ENCODE results near the gene CCDC137. TPM values are rescaled to one million over a fixed set of nuclear protein-coding genes. Genes with fewer than 3 reads are reported as not detected.

CCDC137 gene
- total and polyA plus RNA-seq, 2 of the 13 experiments (the other 11 are each of a cell fraction or from before 2014, with no cell fraction given): 14.6 to 39.1 TPM

- Histone ChIP-seq H4K20me1 (ENCODE audit: insufficient read depth, low read length) (peaks cover 19% of the 10 kb centered on the region), H3K9ac (ENCODE audit: insufficient read depth, low read depth, low read length) (no peak overlapping the region), H3K9me3 (ENCODE audit: low read length) (no peaks in the 10 kb centered on the region), H3K4me2 (ENCODE audit: low read depth, low read length) (no peak overlapping the region), H3K36me3 (replicated peaks in 1 of 2; ENCODE audit: control insufficient read depth in 1 of 2, insufficient read depth in 2 of 2, low read length in 2 of 2) (peaks cover 9 to 37% of the 10 kb centered on the region in 2 experiments), H3K79me2 (ENCODE audit: insufficient read depth, low read length) (peaks cover 37% of the 10 kb centered on the region), H3K27me3 (ENCODE audit: control insufficient read depth in 1 of 2, insufficient read depth in 2 of 2, low read length in 2 of 2) (no peaks in the 10 kb centered on the region; a peak in 1 of 5 replicates), H3K4me1 (ENCODE audit: insufficient read depth, low read length) (peaks cover 30% of the 10 kb centered on the region), H2AFZ (ENCODE audit: low read length) (no peak overlapping the region), H3K4me3 (replicated peaks in 1 of 3; ENCODE audit: insufficient read depth in 1 of 3, low read depth in 2 of 3, low read length in 3 of 3) (no peak overlapping the region), H3K27ac (ENCODE audit: extremely low read length, insufficient read depth, low read length) (no peak overlapping the region)
- TF ChIP-seq THAP7 (CRISPR knock-in tag; IDR thresholded peaks at IDR 0.05) (no peak), RBFOX2 (IDR thresholded peaks at IDR 0.05; ENCODE audit: low read depth, low read length) (0 out of 2 replicates have a peak, but pooled peaks have one; percentile 25)
- FAIRE-seq (no peak), ATAC-seq (no peak), DNase-seq (ENCODE audit: low spot score) (no peak)
- no TSS peak for BruUV-seq (replicated peaks)
- CTCF ChIA-PET (ENCODE audit: low intra/inter-chr PET ratio, low total read pairs): no interaction called here
- POLR2A ChIA-PET: no interaction called here
- in situ Hi-C loops (cut with HindIII; ENCODE audit: extremely low pct_ligation_motif_present, low pct_unique_long_range_greater_than_20kb) (no loop called here), intact Hi-C loops (cut with micrococcal nuclease; ENCODE audit: unreplicated experiment) (no loop called here)
- 89% methylated on average over 7 of the region's 7 CpGs for WGBS (ENCODE audit: low lambda C conversion rate)
Observed at GRCh38 chr17:81631482-81631881, 35.1 kb upstream of the CCDC137 start.

DNA sequence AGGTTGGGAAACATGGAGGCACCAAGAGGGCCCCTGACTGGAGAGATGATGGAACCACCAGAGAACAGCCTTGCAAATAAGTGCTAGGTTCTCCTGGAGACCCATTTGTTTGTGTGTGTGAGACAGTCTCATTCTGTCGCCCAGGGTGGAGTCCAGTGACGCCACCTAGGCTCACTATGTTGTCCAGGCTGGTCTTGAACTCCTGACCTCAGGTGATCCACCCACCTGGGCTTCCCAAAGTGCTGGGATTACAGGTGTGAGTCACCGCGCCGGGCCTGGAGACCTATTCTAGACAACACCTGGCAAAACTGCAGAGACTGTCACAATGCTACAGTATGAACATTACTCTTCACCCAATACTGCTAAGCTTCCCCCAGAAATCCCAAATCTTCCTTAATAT lies 31.1 kb upstream of the CCDC137 start:
- CTCF ChIA-PET (ENCODE audit: low intra/inter-chr PET ratio, low total read pairs): no interaction called here
- peak overlapping the region; percentile 95 for H3K4me2 ChIP-seq (ENCODE audit: low read depth, low read length)
- peaks cover 36% of the 10 kb centered on the region for H3K4me1 ChIP-seq (ENCODE audit: insufficient read depth, low read length)
- peak overlapping the region; percentile 87 for H3K27ac ChIP-seq (ENCODE audit: extremely low read length, insufficient read depth, low read length)
- H3K36me3 ChIP-seq (replicated peaks in 1 of 2; ENCODE audit: control insufficient read depth in 1 of 2, insufficient read depth in 2 of 2, low read length in 2 of 2): peaks cover 3 to 6% of the 10 kb centered on the region in 2 experiments; a peak in 3 of 5 replicates
- no peaks in the 10 kb centered on the region; a peak in 1 of 5 replicates for H3K27me3 ChIP-seq (ENCODE audit: control insufficient read depth in 1 of 2, insufficient read depth in 2 of 2, low read length in 2 of 2)
- no peak overlapping the region for H2AFZ ChIP-seq (ENCODE audit: low read length)
- peaks cover 38% of the 10 kb centered on the region for H3K79me2 ChIP-seq (ENCODE audit: insufficient read depth, low read length)
- no peaks in the 10 kb centered on the region for H3K9me3 ChIP-seq (ENCODE audit: low read length)
- H3K9ac ChIP-seq (ENCODE audit: insufficient read depth, low read depth, low read length): peak overlapping the region; percentile 92
- DNase-seq (ENCODE audit: low spot score) (no peak), ATAC-seq (no peak), FAIRE-seq (no peak)
- POLR2A ChIA-PET: interaction anchor here (1.0 to 2.3 kb wide), 5 partner anchors 10 to 31 kb away, joined by 4 to 15 read pairs (median 4); partner anchors contain the start of genes CCDC137 and OXLD1
- in situ Hi-C loops (cut with HindIII; ENCODE audit: extremely low pct_ligation_motif_present, low pct_unique_long_range_greater_than_20kb): no loop called here
- WGBS (ENCODE audit: low lambda C conversion rate): 73% methylated on average over 5 of the region's 5 CpGs
- intact Hi-C loops (cut with micrococcal nuclease; ENCODE audit: unreplicated experiment): no loop called here
- H3K4me3 ChIP-seq (replicated peaks in 1 of 3; ENCODE audit: insufficient read depth in 1 of 3, low read depth in 2 of 3, low read length in 3 of 3): peak overlapping the region; percentile 73 to 89 (median 80)
- peaks cover 19% of the 10 kb centered on the region for H4K20me1 ChIP-seq (ENCODE audit: insufficient read depth, low read length)
- BruUV-seq (replicated peaks): TSS peak; percentile 76
- TF ChIP-seq POLR2A (IDR thresholded peaks at IDR 0.05; ENCODE audit: insufficient read depth in 1 of 2, low read depth in 2 of 2, low read length in 2 of 2) (peak in 1 of 2 experiments; percentile 36; a peak in 1 of 4 replicates), NR3C1 (CRISPR knock-in tag; IDR thresholded peaks at IDR 0.05) (no peak), FOSL2 (CRISPR knock-in tag; IDR thresholded peaks at IDR 0.05) (peak; percentile 40; the same call in 1 of the 2 replicates)
- TF ChIP-seq, protein P1, sequence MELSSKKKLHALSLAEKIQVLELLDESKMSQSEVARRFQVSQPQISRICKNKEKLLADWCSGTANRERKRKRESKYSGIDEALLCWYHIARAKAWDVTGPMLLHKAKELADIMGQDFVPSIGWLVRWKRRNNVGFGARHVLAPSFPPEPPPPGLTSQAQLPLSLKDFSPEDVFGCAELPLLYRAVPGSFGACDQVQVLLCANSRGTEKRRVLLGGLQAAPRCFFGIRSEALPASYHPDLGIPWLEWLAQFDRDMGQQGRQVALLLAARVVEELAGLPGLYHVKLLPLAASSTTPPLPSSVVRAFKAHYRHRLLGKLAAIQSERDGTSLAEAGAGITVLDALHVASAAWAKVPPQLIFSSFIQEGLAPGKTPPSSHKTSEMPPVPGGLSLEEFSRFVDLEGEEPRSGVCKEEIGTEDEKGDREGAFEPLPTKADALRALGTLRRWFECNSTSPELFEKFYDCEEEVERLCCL (CRISPR knock-in tag; IDR thresholded peaks at IDR 0.05; ENCODE audit: borderline replicate concordance): no peak
- TF ChIP-seq, protein P2, sequence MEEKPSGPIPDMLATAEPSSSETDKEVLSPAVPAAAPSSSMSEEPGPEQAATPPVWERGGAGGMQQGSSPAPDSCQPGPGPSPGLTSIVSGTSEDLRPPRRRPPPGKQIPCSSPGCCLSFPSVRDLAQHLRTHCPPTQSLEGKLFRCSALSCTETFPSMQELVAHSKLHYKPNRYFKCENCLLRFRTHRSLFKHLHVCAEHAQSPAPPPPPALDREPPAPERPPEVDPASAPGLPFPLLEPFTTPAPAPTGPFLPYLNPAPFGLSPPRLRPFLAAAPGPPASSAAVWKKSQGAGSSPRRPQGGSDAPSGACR (CRISPR knock-in tag; IDR thresholded peaks at IDR 0.05): 0 out of 2 replicates have a peak, but pooled peaks have one; percentile 47
- TF ChIP-seq, protein P3, sequence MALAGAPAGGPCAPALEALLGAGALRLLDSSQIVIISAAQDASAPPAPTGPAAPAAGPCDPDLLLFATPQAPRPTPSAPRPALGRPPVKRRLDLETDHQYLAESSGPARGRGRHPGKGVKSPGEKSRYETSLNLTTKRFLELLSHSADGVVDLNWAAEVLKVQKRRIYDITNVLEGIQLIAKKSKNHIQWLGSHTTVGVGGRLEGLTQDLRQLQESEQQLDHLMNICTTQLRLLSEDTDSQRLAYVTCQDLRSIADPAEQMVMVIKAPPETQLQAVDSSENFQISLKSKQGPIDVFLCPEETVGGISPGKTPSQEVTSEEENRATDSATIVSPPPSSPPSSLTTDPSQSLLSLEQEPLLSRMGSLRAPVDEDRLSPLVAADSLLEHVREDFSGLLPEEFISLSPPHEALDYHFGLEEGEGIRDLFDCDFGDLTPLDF (CRISPR knock-in tag; IDR thresholded peaks at IDR 0.05): no peak
- TF ChIP-seq, protein P4, sequence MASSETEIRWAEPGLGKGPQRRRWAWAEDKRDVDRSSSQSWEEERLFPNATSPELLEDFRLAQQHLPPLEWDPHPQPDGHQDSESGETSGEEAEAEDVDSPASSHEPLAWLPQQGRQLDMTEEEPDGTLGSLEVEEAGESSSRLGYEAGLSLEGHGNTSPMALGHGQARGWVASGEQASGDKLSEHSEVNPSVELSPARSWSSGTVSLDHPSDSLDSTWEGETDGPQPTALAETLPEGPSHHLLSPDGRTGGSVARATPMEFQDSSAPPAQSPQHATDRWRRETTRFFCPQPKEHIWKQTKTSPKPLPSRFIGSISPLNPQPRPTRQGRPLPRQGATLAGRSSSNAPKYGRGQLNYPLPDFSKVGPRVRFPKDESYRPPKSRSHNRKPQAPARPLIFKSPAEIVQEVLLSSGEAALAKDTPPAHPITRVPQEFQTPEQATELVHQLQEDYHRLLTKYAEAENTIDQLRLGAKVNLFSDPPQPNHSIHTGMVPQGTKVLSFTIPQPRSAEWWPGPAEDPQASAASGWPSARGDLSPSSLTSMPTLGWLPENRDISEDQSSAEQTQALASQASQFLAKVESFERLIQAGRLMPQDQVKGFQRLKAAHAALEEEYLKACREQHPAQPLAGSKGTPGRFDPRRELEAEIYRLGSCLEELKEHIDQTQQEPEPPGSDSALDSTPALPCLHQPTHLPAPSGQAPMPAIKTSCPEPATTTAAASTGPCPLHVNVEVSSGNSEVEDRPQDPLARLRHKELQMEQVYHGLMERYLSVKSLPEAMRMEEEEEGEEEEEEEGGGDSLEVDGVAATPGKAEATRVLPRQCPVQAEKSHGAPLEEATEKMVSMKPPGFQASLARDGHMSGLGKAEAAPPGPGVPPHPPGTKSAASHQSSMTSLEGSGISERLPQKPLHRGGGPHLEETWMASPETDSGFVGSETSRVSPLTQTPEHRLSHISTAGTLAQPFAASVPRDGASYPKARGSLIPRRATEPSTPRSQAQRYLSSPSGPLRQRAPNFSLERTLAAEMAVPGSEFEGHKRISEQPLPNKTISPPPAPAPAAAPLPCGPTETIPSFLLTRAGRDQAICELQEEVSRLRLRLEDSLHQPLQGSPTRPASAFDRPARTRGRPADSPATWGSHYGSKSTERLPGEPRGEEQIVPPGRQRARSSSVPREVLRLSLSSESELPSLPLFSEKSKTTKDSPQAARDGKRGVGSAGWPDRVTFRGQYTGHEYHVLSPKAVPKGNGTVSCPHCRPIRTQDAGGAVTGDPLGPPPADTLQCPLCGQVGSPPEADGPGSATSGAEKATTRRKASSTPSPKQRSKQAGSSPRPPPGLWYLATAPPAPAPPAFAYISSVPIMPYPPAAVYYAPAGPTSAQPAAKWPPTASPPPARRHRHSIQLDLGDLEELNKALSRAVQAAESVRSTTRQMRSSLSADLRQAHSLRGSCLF (CRISPR knock-in tag; IDR thresholded peaks at IDR 0.05; ENCODE audit: borderline replicate concordance): no peak
